Loucy (cell line): Measurements from ENCODE around the gene TRNP1.

ENCODE experiments used
- H2AFZ ChIP-seq: fragments of 200-600 bp; sonication (generic); 2 replicates; pipeline ENCODE4 v1.6.0; 2016; ENCODE audit warnings: antibody characterized with exemption, mild to moderate bottlenecking, low read length, moderate library complexity
- H3F3A ChIP-seq: fragments of 200-600 bp; 2 replicates; pipeline ENCODE4 v1.6.0; 2016; ENCODE audit warnings: antibody characterized with exemption, low read depth, mild to moderate bottlenecking
- H3K27me3 ChIP-seq: fragments of 200-600 bp; sonication (generic); 2 replicates; pipeline ENCODE4 v1.6.1; 2014; ENCODE audit warnings: low read length, mild to moderate bottlenecking; ENCODE audit not compliant: insufficient read depth, poor library complexity, severe bottlenecking
- H3K36me3 ChIP-seq: fragments of 200-600 bp; sonication (generic); 2 replicates; pipeline ENCODE4 v1.6.1; 2016; ENCODE audit warnings: low read length; ENCODE audit not compliant: insufficient read depth
- H3K4me1 ChIP-seq: fragments of 200-600 bp; sonication (generic); 2 replicates; pipeline ENCODE4 v1.5.1; 2014; ENCODE audit warnings: low read length, mild to moderate bottlenecking; ENCODE audit not compliant: insufficient read depth, poor library complexity, severe bottlenecking
- H3K4me2 ChIP-seq: fragments of 200-600 bp; sonication (generic); 2 replicates; pipeline ENCODE4 v1.6.0; 2014; ENCODE audit warnings: antibody characterized with exemption, low read length, low read depth, mild to moderate bottlenecking; ENCODE audit not compliant: poor library complexity, severe bottlenecking
- H3K4me3 ChIP-seq: fragments of 200-600 bp; sonication (generic); 2 replicates; pipeline ENCODE4 v1.5.1; 2014; ENCODE audit warnings: low read length, mild to moderate bottlenecking, mixed read lengths; ENCODE audit not compliant: poor library complexity, severe bottlenecking
- H3K79me2 ChIP-seq: fragments of 200-600 bp; sonication (generic); 2 replicates; pipeline ENCODE4 v1.6.1; 2014; ENCODE audit warnings: low read length; ENCODE audit not compliant: insufficient read depth
- H3K9ac ChIP-seq: fragments of 200-600 bp; sonication (generic); 2 replicates; pipeline ENCODE4 v1.6.0; 2014; ENCODE audit warnings: mild to moderate bottlenecking, low read depth, low read length, moderate library complexity; ENCODE audit not compliant: poor library complexity, severe bottlenecking
- H3K9me2 ChIP-seq: fragments of 200-600 bp; sonication (generic); replicated peaks from 2 replicates; pipeline ENCODE4 v1.6.1; 2016; ENCODE audit warnings: low read depth, low read length, mixed read lengths
- H3K9me3 ChIP-seq: fragments of 200-600 bp; sonication (generic); 2 replicates; pipeline ENCODE4 v1.6.1; 2014; ENCODE audit warnings: mild to moderate bottlenecking, antibody characterized with exemption, low read length, low read depth; ENCODE audit not compliant: insufficient read depth
- H4K20me1 ChIP-seq: fragments of 200-600 bp; sonication (generic); 2 replicates; pipeline ENCODE4 v1.6.0; 2014; ENCODE audit warnings: antibody characterized with exemption, low read length, mild to moderate bottlenecking; ENCODE audit not compliant: insufficient read depth, poor library complexity, severe bottlenecking
- CTCF ChIP-seq: fragments of 200-600 bp; sonication (generic); conservative IDR thresholded peaks from 2 replicates; pipeline ENCODE4 v1.5.1; 2014; ENCODE audit warnings: mild to moderate bottlenecking, antibody characterized with exemption, low read length
- EZH2phosphoT487 ChIP-seq: fragments of 200-600 bp; IDR thresholded peaks from 2 replicates; pipeline ENCODE4 v1.6.1; 2018; ENCODE audit warnings: antibody characterized with exemption, mild to moderate bottlenecking, moderate library complexity, borderline replicate concordance

TRNP1 gene

GRCh38 chr1:27005166-27005530, 11.7 kb downstream of the TRNP1 start:
- Histone ChIP-seq H3K9me2 (no peaks in the 10 kb centered on the region), H3K79me2 (no peaks in the 10 kb centered on the region), H3K4me1 (peaks cover 5% of the 10 kb centered on the region), H3F3A (no peaks in the 10 kb centered on the region), H3K4me2 (no peak overlapping the region), H3K27me3 (no peaks in the 10 kb centered on the region), H4K20me1 (no peaks in the 10 kb centered on the region), H2AFZ (no peak overlapping the region), H3K9ac (no peak overlapping the region), H3K36me3 (no peaks in the 10 kb centered on the region), H3K4me3 (no peak overlapping the region), H3K9me3 (no peaks in the 10 kb centered on the region)
- TF ChIP-seq CTCF = no peak
- no peak for TF ChIP-seq EZH2phosphoT487

GRCh38 chr1:27005648-27006496, 12.4 kb downstream of the TRNP1 start:
- no peak overlapping the region for H3K4me3 ChIP-seq
- no peak overlapping the region for H3K9ac ChIP-seq
- H3K4me2 ChIP-seq = no peak overlapping the region
- H4K20me1 ChIP-seq = no peaks in the 10 kb centered on the region
- no peaks in the 10 kb centered on the region for H3K9me2 ChIP-seq
- H3K79me2 ChIP-seq = no peaks in the 10 kb centered on the region
- H3K4me1 ChIP-seq = peaks cover 5% of the 10 kb centered on the region
- H3K27me3 ChIP-seq = no peaks in the 10 kb centered on the region
- no peaks in the 10 kb centered on the region for H3K36me3 ChIP-seq
- H3F3A ChIP-seq = no peaks in the 10 kb centered on the region
- H3K9me3 ChIP-seq = no peaks in the 10 kb centered on the region
- TF ChIP-seq EZH2phosphoT487 (no peak), CTCF (no peak)
- no peak overlapping the region for H2AFZ ChIP-seq

- no peak overlapping the region for H3K9ac ChIP-seq
- no peak for TF ChIP-seq EZH2phosphoT487
- TF ChIP-seq CTCF = no peak
- H4K20me1 ChIP-seq = no peaks in the 10 kb centered on the region
- no peaks in the 10 kb centered on the region for H3F3A ChIP-seq
- no peak overlapping the region for H3K4me2 ChIP-seq
- H3K36me3 ChIP-seq = no peaks in the 10 kb centered on the region
- H3K4me1 ChIP-seq = peaks cover 4% of the 10 kb centered on the region
- H3K4me3 ChIP-seq = no peak overlapping the region
- H3K79me2 ChIP-seq = no peaks in the 10 kb centered on the region
- H3K9me3 ChIP-seq = no peaks in the 10 kb centered on the region
- no peaks in the 10 kb centered on the region for H3K9me2 ChIP-seq
- H2AFZ ChIP-seq = no peak overlapping the region
- no peaks in the 10 kb centered on the region for H3K27me3 ChIP-seq
Observed at GRCh38 chr1:27006683-27007082, 13.2 kb downstream of the TRNP1 start.
